ENCODE measurements around the gene GXYLT2. TPM values are rescaled to one million over a fixed set of nuclear protein-coding genes. Genes with fewer than 3 reads are reported as not detected.

The GXYLT2 gene
- total and polyA plus RNA-seq, 10 of the 15 experiments (the other 5 are each of a cell fraction or from before 2014, with no cell fraction given), result 0.27 to 2.6 (median 0.78) TPM

DNA sequence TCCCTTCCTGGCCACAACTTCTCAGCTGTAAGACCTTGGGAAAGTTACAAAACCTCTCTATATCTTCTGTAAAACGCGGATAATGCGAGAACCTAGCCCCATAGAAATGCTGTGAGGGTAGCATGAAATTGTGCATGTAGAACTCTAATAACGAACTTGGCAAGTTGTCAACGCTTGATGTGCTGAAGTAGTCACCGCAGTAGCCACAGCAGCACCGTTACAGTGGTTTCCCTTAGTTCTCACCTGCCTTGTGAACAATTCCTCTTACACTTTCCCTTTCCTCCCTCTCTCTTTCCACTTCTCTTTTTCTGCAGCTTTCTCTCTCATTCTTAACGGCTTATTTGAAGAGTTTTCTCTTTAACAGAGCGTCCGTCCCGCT lies 39.2 kb upstream of the GXYLT2 start (continued):
- TF ChIP-seq, protein P1, sequence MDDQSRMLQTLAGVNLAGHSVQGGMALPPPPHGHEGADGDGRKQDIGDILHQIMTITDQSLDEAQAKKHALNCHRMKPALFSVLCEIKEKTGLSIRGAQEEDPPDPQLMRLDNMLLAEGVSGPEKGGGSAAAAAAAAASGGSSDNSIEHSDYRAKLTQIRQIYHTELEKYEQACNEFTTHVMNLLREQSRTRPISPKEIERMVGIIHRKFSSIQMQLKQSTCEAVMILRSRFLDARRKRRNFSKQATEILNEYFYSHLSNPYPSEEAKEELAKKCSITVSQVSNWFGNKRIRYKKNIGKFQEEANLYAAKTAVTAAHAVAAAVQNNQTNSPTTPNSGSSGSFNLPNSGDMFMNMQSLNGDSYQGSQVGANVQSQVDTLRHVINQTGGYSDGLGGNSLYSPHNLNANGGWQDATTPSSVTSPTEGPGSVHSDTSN (IDR thresholded peaks at IDR 0.05; ENCODE audit: insufficient replicate concordance, low read depth, low read length), result no peak
- TF ChIP-seq HDAC2 (IDR thresholded peaks at IDR 0.05) (no peak), HDAC6 (IDR thresholded peaks at IDR 0.05; ENCODE audit: unreplicated experiment) (no peak), NFYA (IDR thresholded peaks at IDR 0.05; ENCODE audit: borderline replicate concordance, low read depth, low read length) (no peak), SIX5 (IDR thresholded peaks at IDR 0.05; ENCODE audit: low read depth, low read length, severe bottlenecking) (no peak), DPF2 (IDR thresholded peaks at IDR 0.05) (peak; percentile 76), NFIC (IDR thresholded peaks at IDR 0.05; ENCODE audit: low read depth, low read length) (peak; percentile 91), SREBF2 (IDR thresholded peaks at IDR 0.05; ENCODE audit: low read length) (no peak), CREB1 (IDR thresholded peaks at IDR 0.05; ENCODE audit: low read depth) (no peak; the same call in 1 of the 2 replicates), SRF (IDR thresholded peaks at IDR 0.05; ENCODE audit: low read depth in 2 of 2, low read length in 2 of 2) (no peak), ZNF622 (IDR thresholded peaks at IDR 0.05) (no peak), GATAD2B (conservative IDR thresholded peaks at IDR 0.05; ENCODE audit: low read depth) (peak; percentile 33; the same call in 1 of the 2 replicates), RFX5 (IDR thresholded peaks at IDR 0.05; ENCODE audit: low read depth, low read length) (no peak), NFXL1 (IDR thresholded peaks at IDR 0.05; ENCODE audit: borderline replicate concordance) (no peak), SMAD5 (IDR thresholded peaks at IDR 0.05; ENCODE audit: low read depth) (no peak), BCL11A (IDR thresholded peaks at IDR 0.05; ENCODE audit: low read depth, low read length) (peak; percentile 81), POLR2A (IDR thresholded peaks at IDR 0.05; ENCODE audit: low read depth, low read length) (no peak), SPI1 (IDR thresholded peaks at IDR 0.05; ENCODE audit: borderline replicate concordance, insufficient read depth, low read depth, low read length) (peak; percentile 92), ZNF217 (IDR thresholded peaks at IDR 0.05) (no peak; the same call in 1 of the 2 replicates), CHD4 (IDR thresholded peaks at IDR 0.05) (no peak)
- TF ChIP-seq, protein P2, sequence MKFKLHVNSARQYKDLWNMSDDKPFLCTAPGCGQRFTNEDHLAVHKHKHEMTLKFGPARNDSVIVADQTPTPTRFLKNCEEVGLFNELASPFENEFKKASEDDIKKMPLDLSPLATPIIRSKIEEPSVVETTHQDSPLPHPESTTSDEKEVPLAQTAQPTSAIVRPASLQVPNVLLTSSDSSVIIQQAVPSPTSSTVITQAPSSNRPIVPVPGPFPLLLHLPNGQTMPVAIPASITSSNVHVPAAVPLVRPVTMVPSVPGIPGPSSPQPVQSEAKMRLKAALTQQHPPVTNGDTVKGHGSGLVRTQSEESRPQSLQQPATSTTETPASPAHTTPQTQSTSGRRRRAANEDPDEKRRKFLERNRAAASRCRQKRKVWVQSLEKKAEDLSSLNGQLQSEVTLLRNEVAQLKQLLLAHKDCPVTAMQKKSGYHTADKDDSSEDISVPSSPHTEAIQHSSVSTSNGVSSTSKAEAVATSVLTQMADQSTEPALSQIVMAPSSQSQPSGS (IDR thresholded peaks at IDR 0.05; ENCODE audit: low read length), result peak; percentile 78
- TF ChIP-seq, protein P3, sequence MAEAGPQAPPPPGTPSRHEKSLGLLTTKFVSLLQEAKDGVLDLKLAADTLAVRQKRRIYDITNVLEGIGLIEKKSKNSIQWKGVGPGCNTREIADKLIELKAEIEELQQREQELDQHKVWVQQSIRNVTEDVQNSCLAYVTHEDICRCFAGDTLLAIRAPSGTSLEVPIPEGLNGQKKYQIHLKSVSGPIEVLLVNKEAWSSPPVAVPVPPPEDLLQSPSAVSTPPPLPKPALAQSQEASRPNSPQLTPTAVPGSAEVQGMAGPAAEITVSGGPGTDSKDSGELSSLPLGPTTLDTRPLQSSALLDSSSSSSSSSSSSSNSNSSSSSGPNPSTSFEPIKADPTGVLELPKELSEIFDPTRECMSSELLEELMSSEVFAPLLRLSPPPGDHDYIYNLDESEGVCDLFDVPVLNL (IDR thresholded peaks at IDR 0.05; ENCODE audit: low read depth, low read length), result no peak
- TF ChIP-seq, protein P4, sequence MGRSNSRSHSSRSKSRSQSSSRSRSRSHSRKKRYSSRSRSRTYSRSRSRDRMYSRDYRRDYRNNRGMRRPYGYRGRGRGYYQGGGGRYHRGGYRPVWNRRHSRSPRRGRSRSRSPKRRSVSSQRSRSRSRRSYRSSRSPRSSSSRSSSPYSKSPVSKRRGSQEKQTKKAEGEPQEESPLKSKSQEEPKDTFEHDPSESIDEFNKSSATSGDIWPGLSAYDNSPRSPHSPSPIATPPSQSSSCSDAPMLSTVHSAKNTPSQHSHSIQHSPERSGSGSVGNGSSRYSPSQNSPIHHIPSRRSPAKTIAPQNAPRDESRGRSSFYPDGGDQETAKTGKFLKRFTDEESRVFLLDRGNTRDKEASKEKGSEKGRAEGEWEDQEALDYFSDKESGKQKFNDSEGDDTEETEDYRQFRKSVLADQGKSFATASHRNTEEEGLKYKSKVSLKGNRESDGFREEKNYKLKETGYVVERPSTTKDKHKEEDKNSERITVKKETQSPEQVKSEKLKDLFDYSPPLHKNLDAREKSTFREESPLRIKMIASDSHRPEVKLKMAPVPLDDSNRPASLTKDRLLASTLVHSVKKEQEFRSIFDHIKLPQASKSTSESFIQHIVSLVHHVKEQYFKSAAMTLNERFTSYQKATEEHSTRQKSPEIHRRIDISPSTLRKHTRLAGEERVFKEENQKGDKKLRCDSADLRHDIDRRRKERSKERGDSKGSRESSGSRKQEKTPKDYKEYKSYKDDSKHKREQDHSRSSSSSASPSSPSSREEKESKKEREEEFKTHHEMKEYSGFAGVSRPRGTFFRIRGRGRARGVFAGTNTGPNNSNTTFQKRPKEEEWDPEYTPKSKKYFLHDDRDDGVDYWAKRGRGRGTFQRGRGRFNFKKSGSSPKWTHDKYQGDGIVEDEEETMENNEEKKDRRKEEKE (IDR thresholded peaks at IDR 0.05), result no peak
- TF ChIP-seq, protein P5, sequence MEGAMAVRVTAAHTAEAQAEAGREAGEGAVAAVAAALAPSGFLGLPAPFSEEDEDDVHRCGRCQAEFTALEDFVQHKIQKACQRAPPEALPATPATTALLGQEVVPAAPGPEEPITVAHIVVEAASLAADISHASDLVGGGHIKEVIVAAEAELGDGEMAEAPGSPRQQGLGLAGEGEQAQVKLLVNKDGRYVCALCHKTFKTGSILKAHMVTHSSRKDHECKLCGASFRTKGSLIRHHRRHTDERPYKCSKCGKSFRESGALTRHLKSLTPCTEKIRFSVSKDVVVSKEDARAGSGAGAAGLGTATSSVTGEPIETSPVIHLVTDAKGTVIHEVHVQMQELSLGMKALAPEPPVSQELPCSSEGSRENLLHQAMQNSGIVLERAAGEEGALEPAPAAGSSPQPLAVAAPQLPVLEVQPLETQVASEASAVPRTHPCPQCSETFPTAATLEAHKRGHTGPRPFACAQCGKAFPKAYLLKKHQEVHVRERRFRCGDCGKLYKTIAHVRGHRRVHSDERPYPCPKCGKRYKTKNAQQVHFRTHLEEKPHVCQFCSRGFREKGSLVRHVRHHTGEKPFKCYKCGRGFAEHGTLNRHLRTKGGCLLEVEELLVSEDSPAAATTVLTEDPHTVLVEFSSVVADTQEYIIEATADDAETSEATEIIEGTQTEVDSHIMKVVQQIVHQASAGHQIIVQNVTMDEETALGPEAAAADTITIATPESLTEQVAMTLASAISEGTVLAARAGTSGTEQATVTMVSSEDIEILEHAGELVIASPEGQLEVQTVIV (IDR thresholded peaks at IDR 0.05; ENCODE audit: borderline replicate concordance, partially characterized antibody), result no peak

Measured in GM12878 (cell line).